Activated CD4-positive, alpha-beta T cell treated with anti-CD3 and anti-CD28 coated beads, Interleukin-2, Interleukin-4, amounts not matched to agents 100 ng/mL and 50 ng/mL, durations not matched to agents 16 hours and 8 hours (primary cell): ENCODE measurements around the gene RAD51B.

ENCODE experiments used
- DNase-seq: peaks from one replicate; pipeline ENCODE4 v3.0.0-alpha.2; 2020; ENCODE audit warnings: low spot score

RAD51B gene

DNA sequence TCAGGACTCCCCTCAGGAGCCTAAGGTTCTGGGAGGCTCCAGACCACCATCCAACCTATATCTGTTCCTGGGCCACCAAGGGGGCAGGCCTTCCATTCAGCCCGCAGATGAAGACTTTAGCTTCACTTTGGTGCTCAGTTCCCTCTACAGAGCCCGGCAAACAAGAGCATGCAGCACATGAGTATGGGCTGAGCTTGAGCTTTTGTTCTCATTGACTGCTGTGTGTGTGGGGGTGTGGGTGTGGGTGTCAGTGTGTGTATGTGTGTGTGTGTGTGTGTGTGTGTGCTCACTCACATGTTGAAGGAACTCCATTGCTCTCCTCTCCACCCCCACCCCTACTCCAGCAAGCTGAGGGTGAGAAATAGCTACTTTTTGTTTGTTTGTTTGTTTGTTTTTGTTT lies 754.1 kb downstream of the RAD51B start:
- no peak for DNase-seq

DNA sequence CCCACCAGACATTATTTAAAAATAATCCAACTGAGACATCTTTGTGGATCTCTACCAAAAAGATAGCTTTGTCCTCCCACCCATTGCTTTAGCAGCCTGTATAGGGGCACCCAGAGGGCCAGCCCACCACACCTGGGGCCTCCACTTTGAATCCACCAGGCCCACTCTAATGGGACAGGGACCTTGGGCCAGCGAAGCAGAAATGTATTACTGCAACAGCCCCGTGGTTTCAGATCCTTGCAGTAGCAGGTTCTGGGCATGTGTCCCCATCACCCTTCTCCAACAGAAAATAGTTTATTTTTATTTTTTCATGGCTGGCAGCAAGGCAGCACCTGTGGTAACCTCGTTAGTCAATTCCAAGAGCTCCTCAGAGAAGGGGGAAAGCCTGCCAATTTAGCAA lies 754.9 kb downstream of the RAD51B start:
- no peak for DNase-seq

GRCh38 chr14:68574906-68575305 lies 755.3 kb downstream of the RAD51B start:
- no peak for DNase-seq

DNA sequence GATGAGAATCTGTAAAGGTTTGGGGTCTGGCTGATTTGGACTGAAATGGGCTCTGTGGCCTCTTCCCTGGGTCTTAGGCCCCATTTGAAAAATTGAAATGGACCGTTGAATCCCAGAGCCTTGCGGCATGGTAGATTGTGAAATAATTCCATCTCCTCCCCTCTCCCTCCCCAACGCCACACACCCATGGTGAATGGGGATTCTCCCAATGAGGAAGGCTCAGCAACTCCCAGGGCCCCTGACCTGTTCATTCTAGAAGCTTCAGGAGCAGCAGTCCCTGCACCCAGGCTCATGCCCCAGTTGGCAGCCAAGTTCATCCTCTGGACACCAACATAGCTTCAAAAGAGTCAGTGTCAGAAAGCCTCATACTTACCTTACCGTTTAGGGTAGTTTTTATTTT lies 755.8 kb downstream of the RAD51B start:
- DNase-seq = no peak

DNA sequence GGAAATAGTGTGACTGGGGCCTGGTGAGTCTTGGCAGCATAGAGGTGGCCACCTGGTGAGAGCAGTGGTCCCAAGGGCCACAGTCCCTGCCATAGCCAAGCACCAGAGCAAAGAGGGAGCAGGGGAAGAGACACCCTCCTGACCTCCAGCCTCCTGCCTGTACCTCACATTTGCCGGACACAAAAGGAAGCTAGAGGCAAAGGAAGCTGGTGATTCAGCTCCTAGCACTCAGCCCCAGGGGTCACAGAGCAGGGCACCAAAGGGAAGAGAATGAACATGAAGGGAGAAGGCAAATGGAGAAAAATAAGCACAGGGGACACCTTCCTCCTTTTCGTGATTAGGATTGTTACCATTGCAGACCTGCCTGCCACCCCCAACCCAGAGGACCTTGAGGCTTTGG lies 756.5 kb downstream of the RAD51B start:
- no peak for DNase-seq

DNA sequence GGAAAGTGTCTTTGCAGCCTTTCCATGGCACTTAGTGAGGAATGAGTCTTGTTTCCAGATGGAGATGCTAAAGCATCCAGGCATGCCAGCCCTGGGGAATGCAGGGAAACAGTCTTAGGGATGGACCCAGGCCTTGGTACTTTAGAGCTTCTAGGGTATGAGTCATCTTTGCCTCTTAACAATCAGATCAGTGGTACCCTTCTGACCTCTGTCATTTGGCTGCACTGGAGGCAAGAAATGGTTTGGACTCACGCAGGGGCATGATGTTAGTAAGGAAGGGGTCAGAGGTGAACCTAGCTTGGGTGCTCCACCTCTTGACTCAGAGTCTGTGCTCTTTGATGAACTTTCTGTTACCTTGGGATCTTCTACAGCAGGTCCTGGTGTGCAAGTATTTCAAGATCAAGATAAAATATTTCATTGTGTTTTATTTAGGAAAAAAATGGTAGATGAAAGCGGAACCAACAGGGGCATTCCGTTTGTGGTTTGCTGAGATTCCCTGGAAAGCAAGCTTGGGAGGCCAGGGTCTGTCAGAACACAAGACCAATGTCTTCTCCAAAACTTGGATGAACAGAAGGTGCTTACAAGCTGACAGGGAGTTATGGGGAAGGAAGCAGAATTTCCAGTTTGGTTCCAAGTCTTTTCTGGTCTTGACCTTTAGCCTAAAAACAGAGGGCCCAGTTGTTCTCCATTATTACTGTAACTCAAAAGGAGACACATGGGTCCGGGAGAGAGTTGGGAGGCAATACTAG lies 757.1 kb downstream of the RAD51B start:
- DNase-seq = no peak

GRCh38 chr14:68577802-68578541 lies 758.4 kb downstream of the RAD51B start:
- no peak for DNase-seq

DNA sequence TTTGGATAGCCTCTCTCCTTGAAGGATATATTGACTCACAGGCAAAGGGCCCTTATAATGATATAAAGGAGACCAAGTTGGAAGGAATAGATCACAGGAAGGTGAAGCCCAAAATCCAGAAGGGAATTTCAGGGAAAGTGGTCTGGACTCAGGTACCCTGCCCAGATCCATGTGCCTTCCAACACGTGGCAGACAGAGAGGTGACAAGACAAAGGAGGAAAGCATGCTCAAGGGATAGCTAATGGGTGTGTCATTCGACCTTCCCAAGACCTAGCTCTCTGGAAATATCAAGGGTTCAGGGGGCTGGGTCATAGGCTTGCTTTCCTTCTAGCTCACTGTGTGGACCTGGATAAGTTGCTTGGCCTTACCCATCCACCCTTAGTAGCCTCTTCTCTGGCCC lies 759.0 kb downstream of the RAD51B start:
- no peak for DNase-seq

- no peak for DNase-seq
Measured at GRCh38 chr14:68580096-68580645, 760.6 kb downstream of the RAD51B start.

DNA sequence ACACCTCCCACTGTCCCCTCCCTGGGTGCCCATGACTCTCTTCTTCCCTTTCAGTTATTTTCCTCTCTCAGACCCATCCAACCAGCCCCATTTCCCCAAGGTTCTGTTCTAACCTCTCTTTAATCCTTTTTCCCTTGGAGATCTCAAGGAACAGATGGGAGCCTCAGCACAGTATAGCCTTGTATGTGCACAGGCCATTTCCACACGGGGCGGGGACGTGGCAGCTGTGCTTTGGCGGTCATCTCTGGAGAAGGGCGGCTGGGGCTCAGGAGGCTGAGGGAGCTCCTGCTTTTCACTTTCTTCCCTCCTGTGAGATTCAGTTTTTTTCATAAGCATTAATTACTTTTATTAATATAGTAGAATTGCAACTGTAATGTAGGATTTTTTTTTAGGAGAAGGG lies 761.1 kb downstream of the RAD51B start:
- no peak for DNase-seq

DNA sequence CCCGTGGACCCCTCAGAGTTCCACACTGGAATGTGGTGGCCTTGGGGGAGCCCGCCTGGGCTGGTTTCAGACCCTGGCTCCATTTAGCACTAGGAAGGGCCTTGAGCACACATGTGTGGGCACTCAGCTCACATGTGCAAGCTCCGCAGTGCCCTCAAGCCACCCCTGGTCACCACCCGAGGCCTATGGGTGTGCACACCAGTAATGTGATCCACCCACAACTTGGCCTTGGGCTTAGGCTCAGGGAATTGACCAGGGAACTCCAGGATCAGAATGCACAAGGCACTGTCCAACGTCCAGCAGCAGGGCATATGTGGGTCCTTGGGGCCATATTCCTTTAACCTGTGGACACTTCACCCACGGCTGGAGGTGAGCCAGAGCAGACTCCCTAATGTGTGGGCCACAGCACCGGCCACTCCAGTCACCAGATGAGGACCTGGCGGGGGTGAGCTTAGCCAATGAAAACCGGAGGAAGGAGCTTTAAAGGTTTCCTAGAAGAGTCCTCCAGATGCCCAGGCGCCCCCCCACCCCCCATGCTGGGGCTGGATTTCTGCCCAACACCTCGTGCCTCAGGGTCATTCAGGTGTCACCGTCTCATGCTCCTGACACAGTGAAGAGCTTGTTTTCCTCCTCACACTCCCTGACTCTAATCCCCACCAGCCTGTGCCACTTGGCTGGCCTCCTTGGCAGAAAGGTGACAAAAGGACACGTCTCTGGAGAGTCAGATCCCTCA lies 764.1 kb downstream of the RAD51B start:
- no peak for DNase-seq

DNA sequence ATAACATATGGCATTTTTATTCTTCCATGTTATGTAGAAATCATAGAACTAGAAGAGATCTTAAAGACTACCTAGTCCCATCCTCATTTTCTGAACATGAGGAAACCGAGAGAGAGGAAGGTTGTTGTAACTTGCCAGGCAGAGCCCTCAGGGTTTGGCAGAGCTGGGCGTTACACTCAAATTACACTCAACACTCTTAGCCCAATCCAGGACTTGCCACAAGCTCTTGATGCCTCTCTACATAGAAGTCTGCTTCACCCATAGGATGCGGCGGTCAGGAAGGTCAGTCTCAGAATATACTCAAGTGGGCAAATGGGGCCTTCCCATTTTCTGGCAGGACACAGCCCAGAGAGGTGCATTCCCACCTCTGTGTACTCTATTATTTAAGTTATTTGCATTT lies 765.2 kb downstream of the RAD51B start:
- DNase-seq = no peak

DNA sequence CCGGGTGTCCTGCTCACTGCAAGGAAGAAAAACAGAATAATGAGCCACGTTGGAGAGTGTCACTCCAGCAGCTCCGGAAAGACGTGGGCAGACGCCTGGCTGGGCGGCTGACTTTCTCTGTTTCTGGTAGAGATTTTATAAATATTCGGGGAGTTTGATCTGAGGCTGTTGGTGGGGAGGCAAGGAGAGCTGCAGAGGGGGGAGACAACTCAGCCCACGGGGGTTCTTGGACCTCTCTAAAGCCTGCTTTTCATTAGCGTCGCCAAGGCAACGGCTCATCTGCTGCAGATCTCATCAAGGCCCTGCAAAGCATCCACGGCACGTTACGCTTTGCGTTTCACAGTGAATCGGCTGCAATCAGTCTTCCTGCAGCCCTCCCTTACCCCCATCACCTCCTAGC lies 766.1 kb downstream of the RAD51B start:
- DNase-seq = no peak

DNA sequence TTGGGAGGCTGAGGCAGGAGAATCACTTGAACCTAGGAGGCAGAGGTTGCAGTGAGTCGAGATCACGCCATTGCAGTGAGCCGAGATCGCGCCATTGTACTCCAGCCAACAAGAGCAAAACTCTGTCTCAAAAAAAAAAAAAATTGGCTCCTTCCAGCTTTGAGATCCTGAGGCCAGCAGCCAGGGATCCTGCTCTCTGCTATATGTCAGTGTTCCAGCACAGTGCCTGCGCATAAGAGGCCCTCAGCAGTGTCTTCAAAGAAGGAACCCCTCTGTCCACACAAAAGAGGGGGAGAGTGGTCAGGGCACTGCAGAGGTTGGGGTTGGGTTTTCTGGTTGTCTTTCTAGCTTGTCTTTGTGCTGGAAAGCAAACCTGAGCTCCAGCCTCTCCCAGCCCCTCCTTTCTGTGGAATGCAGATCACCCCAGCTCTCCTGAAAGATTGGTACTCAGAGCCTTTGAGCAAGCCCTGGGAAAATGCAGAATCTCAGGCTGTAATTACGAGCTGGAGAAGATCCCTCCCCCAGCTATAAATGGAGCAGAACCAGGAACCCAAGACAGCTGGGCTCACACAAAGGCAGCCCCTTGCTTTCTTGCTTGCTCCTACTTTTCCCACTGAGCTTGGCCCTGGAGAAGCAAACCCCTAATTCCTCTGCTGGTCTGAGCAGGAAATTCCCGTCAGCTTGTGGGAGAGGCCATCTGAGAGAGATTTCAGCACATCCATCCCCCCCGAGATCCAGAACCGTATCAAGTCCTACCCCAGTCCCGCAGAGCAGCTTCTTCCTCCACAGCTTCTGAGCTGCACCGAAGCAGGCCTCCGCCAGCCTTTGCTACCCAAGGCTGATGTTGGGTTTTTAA lies 767.5 kb downstream of the RAD51B start:
- DNase-seq = no peak

- DNase-seq = no peak
Measured at GRCh38 chr14:68587931-68588330, 768.4 kb downstream of the RAD51B start.

- DNase-seq = no peak
Measured at GRCh38 chr14:68589447-68590200, 770.0 kb downstream of the RAD51B start.

DNA sequence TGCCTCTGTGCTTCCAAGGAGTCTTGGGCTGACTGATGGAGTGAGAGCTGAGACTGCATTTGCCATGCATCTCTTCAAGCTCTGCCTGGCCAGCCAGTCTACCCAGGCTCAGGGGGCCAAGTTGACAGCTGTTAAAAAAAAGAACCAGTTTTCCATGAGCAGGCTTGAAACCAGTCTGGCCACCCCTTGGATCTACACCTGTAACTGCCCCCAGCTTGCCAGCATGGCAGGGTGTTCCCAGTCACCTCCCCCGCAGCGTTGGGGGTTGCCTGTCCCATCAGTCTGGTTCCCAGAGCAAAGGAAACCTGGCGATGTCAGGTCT lies 770.6 kb downstream of the RAD51B start:
- no peak for DNase-seq

DNA sequence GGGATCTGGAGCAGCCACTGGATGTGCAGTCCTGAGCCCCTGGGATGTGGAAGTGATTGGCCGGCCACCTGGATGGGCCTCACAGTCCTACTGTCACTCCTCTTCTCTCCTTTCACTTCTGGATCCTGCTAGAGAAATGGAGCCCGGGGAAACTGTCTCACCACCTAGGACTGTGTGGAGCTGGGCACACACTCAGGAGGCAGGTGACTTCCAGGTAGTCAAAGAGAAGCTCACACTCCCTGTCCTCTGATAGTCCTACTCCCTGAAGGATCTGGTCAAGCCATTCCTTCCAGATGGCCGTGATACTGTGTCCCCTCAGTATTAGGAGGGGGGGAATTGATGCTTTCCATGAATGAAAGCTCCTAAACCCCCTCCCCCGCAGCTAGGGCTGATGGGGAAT lies 772.2 kb downstream of the RAD51B start:
- DNase-seq = no peak

DNA sequence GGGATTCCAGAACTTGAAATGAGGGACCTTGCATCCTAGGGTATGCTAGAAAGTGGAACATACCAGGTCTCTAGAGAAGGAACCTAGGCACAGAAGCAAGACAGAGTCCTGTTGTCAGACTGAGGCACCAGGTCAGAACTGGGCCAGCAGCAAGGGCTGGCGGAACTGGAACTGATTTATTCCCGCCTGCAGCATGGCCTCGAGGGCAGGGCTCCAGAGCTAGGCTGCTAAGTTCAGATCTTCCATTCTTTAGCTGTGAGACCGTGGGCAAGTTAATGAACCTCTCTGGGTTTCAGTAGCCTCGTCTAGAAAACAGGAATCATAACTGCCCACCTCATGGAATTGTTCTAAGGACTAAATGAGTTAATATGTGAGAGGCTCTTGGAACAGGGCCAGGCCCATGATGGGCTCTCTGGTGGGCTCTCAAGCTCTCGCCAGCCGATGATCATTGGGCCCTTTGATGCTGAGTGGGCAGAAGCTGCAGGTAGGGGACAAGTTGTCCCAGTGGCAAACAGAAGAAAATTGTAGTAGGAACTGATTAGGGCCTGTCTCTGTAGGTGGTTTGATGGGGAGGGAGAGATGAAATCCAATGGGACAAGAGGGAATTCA lies 773.5 kb downstream of the RAD51B start:
- DNase-seq = no peak

DNA sequence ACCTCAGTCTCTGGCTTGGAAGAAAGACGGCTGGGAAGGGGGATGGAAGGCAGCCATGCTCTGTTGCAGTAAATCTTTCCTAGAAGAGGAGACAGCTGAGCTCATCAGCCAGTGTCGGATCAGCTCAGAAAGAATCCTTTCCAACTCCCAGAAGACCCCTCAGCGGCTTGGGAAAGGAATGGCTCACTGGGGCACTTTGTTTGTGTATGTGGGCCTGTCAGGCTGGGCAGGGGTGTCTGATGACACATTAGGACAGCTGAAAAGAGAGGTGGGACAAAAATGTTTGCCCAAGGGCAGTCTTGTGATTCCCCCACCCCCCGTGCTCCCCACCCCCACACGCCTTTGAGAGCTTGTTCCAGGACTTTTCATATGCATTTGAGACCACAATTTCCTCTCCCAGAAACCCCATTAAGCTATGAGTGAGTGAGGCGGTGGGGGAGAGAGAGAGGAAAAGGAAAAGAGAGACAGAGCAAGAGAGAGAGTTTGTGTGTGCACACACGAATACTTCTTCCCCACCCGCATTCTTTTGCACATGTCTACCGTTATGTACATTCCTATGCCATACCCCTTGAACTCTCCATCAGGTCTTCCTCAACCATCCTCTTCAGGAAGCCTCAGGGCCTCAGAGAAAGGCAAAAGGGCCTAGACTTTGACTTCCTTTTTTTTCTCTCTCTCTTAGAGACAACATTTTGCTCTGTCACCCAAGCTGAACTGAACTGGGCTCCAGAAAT lies 774.4 kb downstream of the RAD51B start:
- no peak for DNase-seq
